CD4-positive, alpha-beta T cell (primary cell): Measurements from ENCODE around the gene HIRA. TPM values are rescaled to one million over a fixed set of nuclear protein-coding genes. Genes with fewer than 3 reads are reported as not detected.

Experiments
- ATAC-seq: fragments of 200-7000 bp; cut with Tn5 transposase; one replicate; pipeline ENCODE4 v1.10.0; 2022; ENCODE audit warnings: mild to moderate bottlenecking; ENCODE audit not compliant: poor library complexity
- CTCF ChIA-PET: fragments of 350-600 bp; sonication (Branson Sonifier 250); formaldehyde crosslinking; loops from one replicate; lab custom pipeline; 2021; ENCODE audit warnings: antibody characterized with exemption, inconsistent platforms; lab: Charles Lee
- POLR2A ChIA-PET: fragments of 350-600 bp; sonication (Branson Sonifier 250); formaldehyde crosslinking; loops from one replicate; lab custom pipeline; 2021; ENCODE audit warnings: antibody characterized with exemption, inconsistent platforms; lab: Charles Lee
- DNase-seq, 14 experiments: peaks; one replicate each; pipeline ENCODE4 v3.0.0-alpha.2; 2013 to 2020; ENCODE audit warnings: mixed read lengths in 2 of 14
- H3K27ac ChIP-seq, 2 donors: one replicate each; pipeline versions ENCODE4 v1.5.1 to v1.7.0; 2013; ENCODE audit warnings: low read length in 2 of 2, low read depth in 1 of 2, mild to moderate bottlenecking in 1 of 2
- H3K27me3 ChIP-seq, 2 experiments: 1 replicate in 1 of 2; 2 replicates in 1 of 2; pipeline versions ENCODE4 v1.6.1 to v1.7.0; 2013; ENCODE audit warnings: low read length in 2 of 2, control low read depth in 1 of 2, mild to moderate bottlenecking in 1 of 2, moderate library complexity in 1 of 2; ENCODE audit not compliant: insufficient read depth in 2 of 2, control insufficient read depth in 1 of 2
- H3K36me3 ChIP-seq: one replicate; pipeline ENCODE4 v1.6.1; 2013; ENCODE audit warnings: low read length, control low read depth; ENCODE audit not compliant: insufficient read depth
- H3K4me1 ChIP-seq: one replicate; pipeline ENCODE4 v1.6.1; 2013; ENCODE audit warnings: low read length, control low read depth; ENCODE audit not compliant: insufficient read depth
- H3K4me3 ChIP-seq: one replicate; pipeline ENCODE4 v1.5.1; 2013; ENCODE audit warnings: mild to moderate bottlenecking, low read length, moderate library complexity
- H3K9me3 ChIP-seq, 2 experiments: 1 replicate in 1 of 2; 2 replicates in 1 of 2; pipeline versions ENCODE4 v1.6.1 to v1.7.0; 2013; ENCODE audit warnings: low read length in 2 of 2, mild to moderate bottlenecking in 2 of 2, control low read depth in 1 of 2, moderate library complexity in 1 of 2; ENCODE audit not compliant: control insufficient read depth in 1 of 2, insufficient read depth in 1 of 2
- H3K27ac Mint-ChIP-seq: one replicate; pipeline ENCODE4 v1.8.0; 2020; ENCODE audit warnings: mixed read lengths
- H3K27me3 Mint-ChIP-seq: one replicate; pipeline ENCODE4 v1.8.0; 2021; ENCODE audit warnings: mixed read lengths
- H3K36me3 Mint-ChIP-seq: one replicate; pipeline ENCODE4 v1.8.0; 2021; ENCODE audit warnings: low read depth, mixed read lengths
- H3K4me1 Mint-ChIP-seq: one replicate; pipeline ENCODE4 v1.8.0; 2021; ENCODE audit warnings: low read depth, mixed read lengths
- H3K4me3 Mint-ChIP-seq: one replicate; pipeline ENCODE4 v1.8.0; 2020; ENCODE audit warnings: mild to moderate bottlenecking, mixed read lengths
- H3K9me3 Mint-ChIP-seq: one replicate; pipeline ENCODE4 v1.8.0; 2020; ENCODE audit warnings: mixed read lengths
- intact Hi-C, 2 experiments: fragments of 100-400 bp; cut with DNase I in 1 of 2; cut with micrococcal nuclease in 1 of 2; formaldehyde crosslinking; loops; one replicate each; pipeline versions ENCODE4 v1.15.1 to v1.9.0; 2023 to 2025; cut with DNase I, micrococcal nuclease
- total RNA-seq, 174 experiments: library from RNA in 2 of 174; stranded (reverse) in 2 of 174; gene quantifications; one replicate each; pipeline ENCODE4 v1.2.3 and lab custom pipeline; 2021 to 2026
- TF ChIP-seq, protein P1 (sequence below): fragments of 200-600 bp; IDR thresholded peaks from one replicate; pipeline ENCODE4 v1.8.0; 2022; ENCODE audit warnings: antibody characterized with exemption, mild to moderate bottlenecking

The HIRA gene
- total RNA-seq, 2 experiments from 2014 or later: 15.2 to 15.5 TPM

DNA sequence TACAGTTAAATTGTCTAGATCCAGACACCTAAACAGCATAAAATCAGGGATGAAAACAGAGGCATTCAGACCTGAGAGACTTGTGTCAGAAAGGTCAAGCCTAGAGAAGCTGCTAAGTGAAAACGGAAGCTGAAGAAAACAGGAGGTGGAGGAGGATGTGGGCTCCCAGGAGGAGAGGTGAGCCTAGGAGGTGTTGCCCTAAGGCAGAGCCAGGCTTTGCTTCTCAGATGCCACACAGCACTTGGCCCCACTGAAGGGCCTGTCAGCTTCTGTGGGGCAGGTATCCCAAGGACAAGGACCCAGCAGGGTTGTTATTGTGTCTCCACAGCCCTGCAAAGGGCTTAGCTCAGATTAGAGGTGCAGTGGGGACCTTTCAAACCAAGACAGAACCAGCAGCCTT lies 33.0 kb upstream of the HIRA start:
- POLR2A ChIA-PET: interaction anchor here (1.5 kb wide), 1 partner anchor 15 kb away, joined by 5 read pairs; the partner anchor contains the start of gene CDC45
- H3K4me3 Mint-ChIP-seq: no peak overlapping the region
- peaks cover 84% of the 10 kb centered on the region for H3K36me3 Mint-ChIP-seq

DNA sequence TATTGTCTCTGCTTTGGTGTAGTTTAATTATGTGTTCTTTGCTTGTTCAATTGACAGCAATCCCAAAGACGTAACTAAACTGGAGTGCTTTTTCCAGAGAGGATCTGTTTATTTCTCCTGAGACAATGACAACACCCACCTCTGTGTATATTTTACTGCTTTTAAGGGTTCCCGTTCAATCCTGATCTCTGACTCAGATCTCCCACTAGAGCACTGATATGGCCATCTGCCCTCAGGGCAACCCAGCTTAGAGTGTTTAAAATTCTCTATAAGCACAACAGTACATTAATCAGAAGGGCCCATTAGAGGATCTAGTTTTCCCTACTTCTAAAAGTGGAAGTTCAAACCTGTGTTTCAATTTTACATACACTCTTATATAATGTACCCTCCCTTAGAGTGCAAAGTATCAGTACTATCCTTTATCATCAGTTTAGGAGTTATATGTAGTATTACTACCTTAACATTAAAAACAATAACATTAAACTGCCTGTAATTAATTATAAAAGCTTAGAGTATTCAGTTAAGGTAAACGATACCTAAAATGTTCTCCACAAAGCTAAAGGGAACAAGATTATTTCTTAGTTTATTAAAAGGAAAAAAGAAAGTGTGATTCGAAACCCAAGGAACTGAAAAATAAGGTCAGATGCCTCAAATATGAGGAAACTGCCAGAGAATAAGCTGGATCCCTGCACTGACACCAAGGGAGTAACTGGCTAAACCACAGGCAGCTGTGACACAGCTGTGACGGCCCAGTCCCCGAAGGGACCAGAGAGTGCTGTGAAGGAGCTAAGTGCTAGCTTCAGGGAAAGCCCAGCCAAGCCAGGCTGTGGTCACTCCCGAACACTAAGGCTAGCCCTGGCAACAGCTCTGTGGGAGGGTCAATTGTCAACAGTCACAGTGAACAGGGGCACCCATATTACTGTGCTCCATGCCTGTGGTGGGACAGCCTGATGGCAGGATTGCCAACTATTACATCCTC lies 32.2 kb upstream of the HIRA start:
- no peak overlapping the region for H3K27ac Mint-ChIP-seq
- ChIA-PET CTCF (no interaction called here), POLR2A (interaction anchor here (0.7 to 1.5 kb wide), 2 partner anchors 16 kb away, joined by 3 to 5 read pairs; partner anchors contain the start of genes C22orf39 and CDC45)
- H3K27me3 Mint-ChIP-seq: no peaks in the 10 kb centered on the region
- DNase-seq (peak in 1 of 14 experiments; percentile 9), ATAC-seq (no peak)
- no peak overlapping the region for H3K4me3 Mint-ChIP-seq
- intact Hi-C loops: no loop called here
- no peak overlapping the region for H3K27ac ChIP-seq
- TF ChIP-seq, protein P1, sequence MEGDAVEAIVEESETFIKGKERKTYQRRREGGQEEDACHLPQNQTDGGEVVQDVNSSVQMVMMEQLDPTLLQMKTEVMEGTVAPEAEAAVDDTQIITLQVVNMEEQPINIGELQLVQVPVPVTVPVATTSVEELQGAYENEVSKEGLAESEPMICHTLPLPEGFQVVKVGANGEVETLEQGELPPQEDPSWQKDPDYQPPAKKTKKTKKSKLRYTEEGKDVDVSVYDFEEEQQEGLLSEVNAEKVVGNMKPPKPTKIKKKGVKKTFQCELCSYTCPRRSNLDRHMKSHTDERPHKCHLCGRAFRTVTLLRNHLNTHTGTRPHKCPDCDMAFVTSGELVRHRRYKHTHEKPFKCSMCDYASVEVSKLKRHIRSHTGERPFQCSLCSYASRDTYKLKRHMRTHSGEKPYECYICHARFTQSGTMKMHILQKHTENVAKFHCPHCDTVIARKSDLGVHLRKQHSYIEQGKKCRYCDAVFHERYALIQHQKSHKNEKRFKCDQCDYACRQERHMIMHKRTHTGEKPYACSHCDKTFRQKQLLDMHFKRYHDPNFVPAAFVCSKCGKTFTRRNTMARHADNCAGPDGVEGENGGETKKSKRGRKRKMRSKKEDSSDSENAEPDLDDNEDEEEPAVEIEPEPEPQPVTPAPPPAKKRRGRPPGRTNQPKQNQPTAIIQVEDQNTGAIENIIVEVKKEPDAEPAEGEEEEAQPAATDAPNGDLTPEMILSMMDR: no peak
- no peak overlapping the region for H3K4me3 ChIP-seq
- peaks cover 76% of the 10 kb centered on the region for H3K36me3 Mint-ChIP-seq
- no peaks in the 10 kb centered on the region for H3K9me3 ChIP-seq
- H3K4me1 ChIP-seq: peaks cover 4% of the 10 kb centered on the region
- peaks cover 76% of the 10 kb centered on the region for H3K36me3 ChIP-seq
- no peaks in the 10 kb centered on the region for H3K4me1 Mint-ChIP-seq
- no peaks in the 10 kb centered on the region for H3K27me3 ChIP-seq
- H3K9me3 Mint-ChIP-seq: no peaks in the 10 kb centered on the region

More for the DNA sequence above, 33.0 kb upstream of the HIRA start:
- Histone ChIP-seq H3K4me1 (peaks cover 4% of the 10 kb centered on the region), H3K4me3 (no peak overlapping the region), H3K36me3 (peaks cover 83% of the 10 kb centered on the region), H3K9me3 (no peaks in the 10 kb centered on the region), H3K27me3 (no peaks in the 10 kb centered on the region), H3K27ac (no peak overlapping the region)
- CTCF ChIA-PET: no interaction called here
- H3K4me1 Mint-ChIP-seq: no peaks in the 10 kb centered on the region
- DNase-seq: no peak
- H3K27me3 Mint-ChIP-seq: no peaks in the 10 kb centered on the region
- no peaks in the 10 kb centered on the region for H3K9me3 Mint-ChIP-seq
- intact Hi-C loops: no loop called here
- TF ChIP-seq, protein P1: no peak
- ATAC-seq: no peak
- H3K27ac Mint-ChIP-seq: no peak overlapping the region

GRCh38 chr22:19463008-19463407 lies 31.5 kb upstream of the HIRA start:
- ChIA-PET CTCF (no interaction called here), POLR2A (interaction anchor here (1.5 kb wide), 1 partner anchor 17 kb away, joined by 5 read pairs; the partner anchor contains the start of gene CDC45)
- Mint-ChIP-seq H3K4me3 (no peak overlapping the region), H3K4me1 (no peaks in the 10 kb centered on the region), H3K36me3 (peaks cover 76% of the 10 kb centered on the region), H3K9me3 (no peaks in the 10 kb centered on the region), H3K27ac (no peak overlapping the region), H3K27me3 (no peaks in the 10 kb centered on the region)
- peaks cover 4% of the 10 kb centered on the region for H3K4me1 ChIP-seq
- no peaks in the 10 kb centered on the region for H3K9me3 ChIP-seq
- peaks cover 69% of the 10 kb centered on the region for H3K36me3 ChIP-seq
- no peak overlapping the region for H3K27ac ChIP-seq
- no peaks in the 10 kb centered on the region for H3K27me3 ChIP-seq
- ATAC-seq (no peak), DNase-seq (no peak)
- no peak overlapping the region for H3K4me3 ChIP-seq
- TF ChIP-seq, protein P1: no peak
- intact Hi-C loops: no loop called here
